GM21367 (cell line): ENCODE measurements around the gene ACSL3.
"Not testable (repeated sequence)": the region's sequence is repeated elsewhere in the genome, so short reads cannot be mapped to it uniquely, and the experiment has no call there.

Source experiments
- ATAC-seq: cut with Tn5 transposase; IDR thresholded peaks from one replicate; pipeline ENCODE4 v1.9.1; 2021; ENCODE audit not compliant: unreplicated experiment

The ACSL3 gene

GRCh38 chr2:222860740-222861410 is at the start of gene ACSL3:
Gene ACSL3, plus strand, starts transcription at chr2:222861036. Its CDS starts 47,737 bp downstream, at chr2:222908773.
- peak; percentile 98 for ATAC-seq

- ATAC-seq: no peak
Observed at GRCh38 chr2:222811828-222812227, 49.0 kb upstream of the ACSL3 start.

- ATAC-seq: peak; percentile 93
Observed at GRCh38 chr2:222813177-222813843, 47.5 kb upstream of the ACSL3 start.

GRCh38 chr2:222819722-222820333 is 41.0 kb upstream of the ACSL3 start:
- no peak for ATAC-seq

- no peak for ATAC-seq
Observed at GRCh38 chr2:222823183-222823930, 37.5 kb upstream of the ACSL3 start.

- no peak for ATAC-seq
Observed at GRCh38 chr2:222825031-222825430, 35.8 kb upstream of the ACSL3 start.

GRCh38 chr2:222827417-222827816 is 33.4 kb upstream of the ACSL3 start:
- ATAC-seq: no peak

- no peak for ATAC-seq
Observed at GRCh38 chr2:222828572-222828971, 32.3 kb upstream of the ACSL3 start.

- ATAC-seq: no peak
Observed at GRCh38 chr2:222830164-222830563, 30.7 kb upstream of the ACSL3 start.

- no peak for ATAC-seq
Observed at GRCh38 chr2:222833410-222833809, 27.4 kb upstream of the ACSL3 start.

- no peak for ATAC-seq
Observed at GRCh38 chr2:222835143-222835822, 25.6 kb upstream of the ACSL3 start.

- no peak for ATAC-seq
Observed at GRCh38 chr2:222835823-222836151, 25.0 kb upstream of the ACSL3 start.

- ATAC-seq: no peak
Observed at GRCh38 chr2:222837643-222838056, 23.2 kb upstream of the ACSL3 start.

GRCh38 chr2:222840060-222840802 is 20.6 kb upstream of the ACSL3 start:
- ATAC-seq: no peak

GRCh38 chr2:222842491-222843174 is 18.2 kb upstream of the ACSL3 start:
- no peak for ATAC-seq

- ATAC-seq: no peak
Observed at GRCh38 chr2:222844323-222844722, 16.5 kb upstream of the ACSL3 start.

- not testable (repeated sequence) for ATAC-seq
Observed at GRCh38 chr2:222845314-222845713, 15.5 kb upstream of the ACSL3 start.

GRCh38 chr2:222846003-222846402 is 14.8 kb upstream of the ACSL3 start:
- ATAC-seq: no peak

- ATAC-seq: not testable (repeated sequence)
Observed at GRCh38 chr2:222848031-222848430, 12.8 kb upstream of the ACSL3 start.

GRCh38 chr2:222848862-222849261 is 12.0 kb upstream of the ACSL3 start:
- no peak for ATAC-seq
